ENCODE results near the gene CD300LG. TPM values are rescaled to one million over a fixed set of nuclear protein-coding genes. Genes with fewer than 3 reads are reported as not detected.

Gene CD300LG
- total and polyA plus RNA-seq, 2 experiments from 2014 or later: not detected

Other genes starting within 250 kb of the CD300LG start
- not detected in 2 replicates for gene MEOX1, start 185.3 kb upstream of the CD300LG start, total RNA-seq (2014; rRNA removed; shearing (Covaris generic))
- gene MEOX1, start 185.3 kb upstream of the CD300LG start, polyA plus RNA-seq (2016; fragmentation: Nextera tagmentation; extraction: Ambion mirVana): not detected in 2 replicates
- 0.31 TPM in 1 of 2 replicates, not detected in the other for gene SOST, start 88.4 kb upstream of the CD300LG start, total RNA-seq (2014; rRNA removed; shearing (Covaris generic))
- not detected in 2 replicates for gene SOST, start 88.4 kb upstream of the CD300LG start, polyA plus RNA-seq (2016; fragmentation: Nextera tagmentation; extraction: Ambion mirVana)
- gene DUSP3, start 68.2 kb upstream of the CD300LG start, total RNA-seq (2014; rRNA removed; shearing (Covaris generic)): 17.5 and 22.1 TPM in 2 replicates
- 14.7 and 15.4 TPM in 2 replicates for gene DUSP3, start 68.2 kb upstream of the CD300LG start, polyA plus RNA-seq (2016; fragmentation: Nextera tagmentation; extraction: Ambion mirVana)
- gene CFAP97D1, start 66.7 kb upstream of the CD300LG start, total RNA-seq (2014; rRNA removed; shearing (Covaris generic)): 0.07 and 0.12 TPM in 2 replicates
- gene CFAP97D1, start 66.7 kb upstream of the CD300LG start, polyA plus RNA-seq (2016; fragmentation: Nextera tagmentation; extraction: Ambion mirVana): 0.10 TPM in 1 of 2 replicates, not detected in the other
- gene MPP3, start 14.0 kb upstream of the CD300LG start, total RNA-seq (2014; rRNA removed; shearing (Covaris generic)): 4.2 and 6.6 TPM in 2 replicates
- gene MPP3, start 14.0 kb upstream of the CD300LG start, polyA plus RNA-seq (2016; fragmentation: Nextera tagmentation; extraction: Ambion mirVana): 5.6 and 7.4 TPM in 2 replicates
- 20.7 and 21.0 TPM in 2 replicates for gene MPP2, start 60.4 kb downstream of the CD300LG start, total RNA-seq (2014; rRNA removed; shearing (Covaris generic))
- gene MPP2, start 60.4 kb downstream of the CD300LG start, polyA plus RNA-seq (2016; fragmentation: Nextera tagmentation; extraction: Ambion mirVana): 7.2 and 7.8 TPM in 2 replicates
- not detected in 2 replicates for gene PPY, start 95.3 kb downstream of the CD300LG start, total RNA-seq (2014; rRNA removed; shearing (Covaris generic))
- 0.94 TPM in 1 of 2 replicates, not detected in the other for gene PPY, start 95.3 kb downstream of the CD300LG start, polyA plus RNA-seq (2016; fragmentation: Nextera tagmentation; extraction: Ambion mirVana)
- gene PYY, start 106.8 kb downstream of the CD300LG start, total RNA-seq (2014; rRNA removed; shearing (Covaris generic)): 0.56 TPM in 1 of 2 replicates, not detected in the other
- 6.6 and 8.5 TPM in 2 replicates for gene PYY, start 106.8 kb downstream of the CD300LG start, polyA plus RNA-seq (2016; fragmentation: Nextera tagmentation; extraction: Ambion mirVana)
- gene NAGS, start 157.4 kb downstream of the CD300LG start, total RNA-seq (2014; rRNA removed; shearing (Covaris generic)): 7.2 and 7.7 TPM in 2 replicates
- 4.1 and 4.2 TPM in 2 replicates for gene NAGS, start 157.4 kb downstream of the CD300LG start, polyA plus RNA-seq (2016; fragmentation: Nextera tagmentation; extraction: Ambion mirVana)
- 31.6 and 38.4 TPM in 2 replicates for gene TMEM101, start 167.8 kb downstream of the CD300LG start, total RNA-seq (2014; rRNA removed; shearing (Covaris generic))
- 15.9 and 19.7 TPM in 2 replicates for gene TMEM101, start 167.8 kb downstream of the CD300LG start, polyA plus RNA-seq (2016; fragmentation: Nextera tagmentation; extraction: Ambion mirVana)
- gene LSM12, start 219.5 kb downstream of the CD300LG start, total RNA-seq (2014; rRNA removed; shearing (Covaris generic)): 64.4 and 72.7 TPM in 2 replicates
- gene LSM12, start 219.5 kb downstream of the CD300LG start, polyA plus RNA-seq (2016; fragmentation: Nextera tagmentation; extraction: Ambion mirVana): 226 and 241 TPM in 2 replicates
- gene G6PC3, start 223.6 kb downstream of the CD300LG start, total RNA-seq (2014; rRNA removed; shearing (Covaris generic)): 110 and 112 TPM in 2 replicates
- 143 and 154 TPM in 2 replicates for gene G6PC3, start 223.6 kb downstream of the CD300LG start, polyA plus RNA-seq (2016; fragmentation: Nextera tagmentation; extraction: Ambion mirVana)

Measured in GM23338 (cell line).